ENCODE data around the gene HCAR1.
A peak's percentile ranks its signal among the peaks of the same experiment; 100 is the strongest.
"Not testable (repeated sequence)": the region's sequence is repeated elsewhere in the genome, so short reads cannot be mapped to it uniquely, and the experiment has no call there.

HCAR1 gene, protein sequence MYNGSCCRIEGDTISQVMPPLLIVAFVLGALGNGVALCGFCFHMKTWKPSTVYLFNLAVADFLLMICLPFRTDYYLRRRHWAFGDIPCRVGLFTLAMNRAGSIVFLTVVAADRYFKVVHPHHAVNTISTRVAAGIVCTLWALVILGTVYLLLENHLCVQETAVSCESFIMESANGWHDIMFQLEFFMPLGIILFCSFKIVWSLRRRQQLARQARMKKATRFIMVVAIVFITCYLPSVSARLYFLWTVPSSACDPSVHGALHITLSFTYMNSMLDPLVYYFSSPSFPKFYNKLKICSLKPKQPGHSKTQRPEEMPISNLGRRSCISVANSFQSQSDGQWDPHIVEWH

DNA sequence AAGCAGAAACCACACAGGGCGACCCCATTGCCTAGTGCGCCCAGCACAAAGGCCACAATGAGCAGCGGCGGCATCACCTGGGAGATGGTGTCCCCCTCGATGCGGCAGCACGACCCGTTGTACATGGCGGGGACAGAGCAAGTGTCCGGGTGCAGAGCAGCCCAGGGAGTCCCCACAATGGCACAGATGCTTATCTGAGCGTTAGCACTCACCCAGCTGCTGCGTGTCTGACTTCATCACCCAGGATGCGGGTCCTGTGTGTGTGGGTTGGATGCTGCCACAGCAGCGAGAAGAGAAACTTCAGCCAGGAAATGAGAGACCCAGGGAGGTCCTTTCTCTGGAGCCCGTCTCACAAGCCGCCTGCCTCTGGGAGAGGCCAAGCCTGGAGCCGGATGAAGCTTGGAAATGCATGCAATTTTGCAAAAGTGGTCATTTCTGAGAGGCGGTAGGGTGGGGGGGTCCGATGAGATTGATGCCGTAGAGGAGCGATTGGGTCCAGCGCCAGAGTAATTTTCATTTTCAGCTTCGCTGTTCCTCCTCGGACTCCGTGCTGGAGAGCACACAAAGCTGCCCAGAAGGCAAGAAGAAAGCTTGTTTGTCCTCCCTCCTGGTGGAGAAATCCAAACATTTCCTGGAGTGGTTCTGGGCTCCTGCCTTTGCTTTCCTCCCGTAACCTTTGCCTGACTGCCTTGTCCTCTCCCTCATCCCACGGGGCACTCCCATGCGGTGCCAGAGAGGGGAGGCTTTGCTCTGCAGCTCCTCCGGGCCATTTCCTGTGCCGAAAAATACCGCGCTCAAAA, at the start of gene HCAR1:
Gene HCAR1 (minus strand): TSS at position 630 of the 800 bp plus-strand sequence. CDS start 505 bp downstream, at position 125.
- Histone ChIP-seq H3K4me3 (ENCODE audit: low read length) (no peak within 1 kb of the TSS), H3K27me3 (ENCODE audit: control insufficient read depth, insufficient read depth, low read length) (no peaks in the 10 kb centered on the region), H3K27ac (ENCODE audit: low read length) (no peak within 1 kb of the TSS), H3K4me1 (ENCODE audit: control insufficient read depth, insufficient read depth, low read length) (no peaks in the 10 kb centered on the region), H3K36me3 (ENCODE audit: control insufficient read depth, insufficient read depth, low read length) (no peaks in the 10 kb centered on the region), H3K9me3 (ENCODE audit: control insufficient read depth, insufficient read depth, low read length) (no peaks in the 10 kb centered on the region)
- DNase-seq (ENCODE audit: low read depth, low spot score) = no peak
- no CpG with 5 or more reads among the region's 32 CpGs for WGBS (ENCODE audit: insufficient coverage, insufficient read length)

DNA sequence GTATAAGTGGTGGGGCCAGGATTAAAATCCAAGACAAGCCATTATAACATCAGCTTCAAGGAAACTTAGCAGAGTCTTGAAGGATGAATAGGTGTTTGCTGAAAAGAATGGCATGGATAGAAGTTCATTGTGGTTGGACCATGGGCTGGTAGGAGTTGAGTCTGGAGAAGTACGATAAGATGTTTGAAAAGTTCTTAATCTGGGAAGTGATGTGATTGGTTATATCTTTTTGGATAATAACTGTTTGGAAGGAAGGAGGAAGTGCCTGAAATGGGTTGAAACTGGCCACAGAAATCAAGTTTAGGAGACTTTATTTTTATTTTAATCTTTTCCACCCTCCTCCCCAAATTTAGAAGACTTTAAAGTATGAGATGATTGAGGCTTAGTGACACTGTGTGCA, 26.9 kb upstream of the HCAR1 start:
- peaks cover 10% of the 10 kb centered on the region; the same call in 1 of the 2 replicates for H3K36me3 ChIP-seq (ENCODE audit: control insufficient read depth, insufficient read depth, low read length)
- H3K27ac ChIP-seq (ENCODE audit: low read length) = no peak overlapping the region
- DNase-seq (ENCODE audit: low read depth, low spot score) = no peak
- H3K27me3 ChIP-seq (ENCODE audit: control insufficient read depth, insufficient read depth, low read length) = no peaks in the 10 kb centered on the region
- no peaks in the 10 kb centered on the region for H3K4me1 ChIP-seq (ENCODE audit: control insufficient read depth, insufficient read depth, low read length)
- WGBS (ENCODE audit: insufficient coverage, insufficient read length) = no CpG with 5 or more reads among the region's 1 CpG
- no peak overlapping the region for H3K4me3 ChIP-seq (ENCODE audit: low read length)
- H3K9me3 ChIP-seq (ENCODE audit: control insufficient read depth, insufficient read depth, low read length) = no peaks in the 10 kb centered on the region

- Histone ChIP-seq H3K4me3 (ENCODE audit: low read length) (no peak overlapping the region), H3K36me3 (ENCODE audit: control insufficient read depth, insufficient read depth, low read length) (peaks cover 10% of the 10 kb centered on the region; the same call in 1 of the 2 replicates), H3K9me3 (ENCODE audit: control insufficient read depth, insufficient read depth, low read length) (no peaks in the 10 kb centered on the region), H3K4me1 (ENCODE audit: control insufficient read depth, insufficient read depth, low read length) (no peaks in the 10 kb centered on the region), H3K27me3 (ENCODE audit: control insufficient read depth, insufficient read depth, low read length) (no peaks in the 10 kb centered on the region), H3K27ac (ENCODE audit: low read length) (no peak overlapping the region)
- DNase-seq (ENCODE audit: low read depth, low spot score) = no peak
- no CpG with 5 or more reads among the region's 1 CpG for WGBS (ENCODE audit: insufficient coverage, insufficient read length)
Observed at GRCh38 chr12:122754790-122755189, 24.1 kb upstream of the HCAR1 start.

DNA sequence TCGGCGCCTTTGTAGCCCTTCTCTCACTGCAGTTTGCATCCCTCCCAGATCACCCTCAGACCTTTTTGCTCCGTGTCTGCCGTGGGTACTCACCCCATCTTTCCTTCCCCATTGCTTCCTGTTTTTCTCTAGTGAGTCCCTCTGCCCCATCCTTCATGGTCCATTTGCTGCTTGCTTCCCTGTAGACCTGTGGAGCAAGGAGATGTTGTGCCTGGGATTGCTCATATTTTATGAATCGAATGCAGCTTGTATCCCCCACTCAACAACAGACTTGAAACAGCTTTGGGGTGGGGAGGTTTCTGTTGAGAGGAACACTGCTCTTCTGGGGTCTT, 22.6 kb upstream of the HCAR1 start:
- no peak for DNase-seq (ENCODE audit: low read depth, low spot score)
- Histone ChIP-seq H3K4me3 (ENCODE audit: low read length) (peak overlapping the region; percentile 74), H3K27me3 (ENCODE audit: control insufficient read depth, insufficient read depth, low read length) (no peaks in the 10 kb centered on the region), H3K27ac (ENCODE audit: low read length) (no peak overlapping the region), H3K4me1 (ENCODE audit: control insufficient read depth, insufficient read depth, low read length) (no peaks in the 10 kb centered on the region), H3K9me3 (ENCODE audit: control insufficient read depth, insufficient read depth, low read length) (no peaks in the 10 kb centered on the region), H3K36me3 (ENCODE audit: control insufficient read depth, insufficient read depth, low read length) (peaks cover 6% of the 10 kb centered on the region; the same call in 1 of the 2 replicates)
- WGBS (ENCODE audit: insufficient coverage, insufficient read length) = no CpG with 5 or more reads among the region's 5 CpGs

- no peaks in the 10 kb centered on the region for H3K4me1 ChIP-seq (ENCODE audit: control insufficient read depth, insufficient read depth, low read length)
- peak; percentile 98 for DNase-seq (ENCODE audit: low read depth, low spot score)
- H3K9me3 ChIP-seq (ENCODE audit: control insufficient read depth, insufficient read depth, low read length) = no peaks in the 10 kb centered on the region
- H3K27me3 ChIP-seq (ENCODE audit: control insufficient read depth, insufficient read depth, low read length) = no peaks in the 10 kb centered on the region
- H3K36me3 ChIP-seq (ENCODE audit: control insufficient read depth, insufficient read depth, low read length) = peaks cover 6% of the 10 kb centered on the region; the same call in 1 of the 2 replicates
- no CpG with 5 or more reads among the region's 73 CpGs for WGBS (ENCODE audit: insufficient coverage, insufficient read length)
- H3K27ac ChIP-seq (ENCODE audit: low read length) = no peak within 1 kb of the TSS
- H3K4me3 ChIP-seq (ENCODE audit: low read length) = peak within 1 kb of the TSS; percentile 74
Observed at GRCh38 chr12:122752464-122753318, 22.0 kb upstream of the HCAR1 start, which contains the start of gene DENR. DENR (plus strand) TSS chr12:122752824; CDS start chr12:122753702, 878 bp downstream.

DNA sequence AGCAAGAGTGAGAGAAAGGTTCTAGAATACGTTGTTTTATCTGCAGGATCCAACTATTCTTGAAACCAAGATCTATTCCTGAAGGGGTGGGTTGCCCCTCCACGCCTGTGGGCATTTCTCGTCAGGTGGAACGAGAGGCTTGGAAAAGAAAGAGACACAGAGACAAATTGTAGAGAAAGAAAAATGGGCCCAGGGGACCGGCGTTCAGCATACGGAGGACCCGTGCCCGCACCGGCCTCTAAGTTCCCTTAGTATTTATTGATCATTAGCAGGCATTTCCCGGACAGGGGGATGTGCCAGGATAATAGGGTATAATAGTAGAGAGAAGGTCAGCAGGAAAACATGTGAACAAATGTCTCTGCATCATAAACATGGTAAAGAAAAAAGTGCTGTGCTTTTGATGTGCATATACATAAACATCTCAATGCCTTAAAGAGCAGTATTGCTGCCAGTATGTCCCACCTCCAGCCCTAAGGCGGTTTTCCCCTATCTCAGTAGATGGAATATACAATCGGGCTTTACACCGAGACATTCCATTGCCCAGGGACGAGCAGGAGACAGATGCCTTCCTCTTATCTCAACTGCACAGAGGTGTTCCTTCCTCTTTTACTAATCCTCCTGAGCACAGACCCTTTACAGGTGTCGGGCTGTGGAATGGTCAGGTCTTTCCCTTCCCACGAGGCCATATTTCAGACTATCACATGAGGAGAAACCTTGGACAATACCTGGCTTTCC, 20.3 kb upstream of the HCAR1 start:
- H3K36me3 ChIP-seq (ENCODE audit: control insufficient read depth, insufficient read depth, low read length); H3K27ac ChIP-seq (ENCODE audit: low read length); H3K9me3 ChIP-seq (ENCODE audit: control insufficient read depth, insufficient read depth, low read length); H3K4me3 ChIP-seq (ENCODE audit: low read length); DNase-seq (ENCODE audit: low read depth, low spot score); H3K4me1 ChIP-seq (ENCODE audit: control insufficient read depth, insufficient read depth, low read length); H3K27me3 ChIP-seq (ENCODE audit: control insufficient read depth, insufficient read depth, low read length): not testable (repeated sequence)
- no CpG with 5 or more reads among the region's 17 CpGs for WGBS (ENCODE audit: insufficient coverage, insufficient read length)

DNA sequence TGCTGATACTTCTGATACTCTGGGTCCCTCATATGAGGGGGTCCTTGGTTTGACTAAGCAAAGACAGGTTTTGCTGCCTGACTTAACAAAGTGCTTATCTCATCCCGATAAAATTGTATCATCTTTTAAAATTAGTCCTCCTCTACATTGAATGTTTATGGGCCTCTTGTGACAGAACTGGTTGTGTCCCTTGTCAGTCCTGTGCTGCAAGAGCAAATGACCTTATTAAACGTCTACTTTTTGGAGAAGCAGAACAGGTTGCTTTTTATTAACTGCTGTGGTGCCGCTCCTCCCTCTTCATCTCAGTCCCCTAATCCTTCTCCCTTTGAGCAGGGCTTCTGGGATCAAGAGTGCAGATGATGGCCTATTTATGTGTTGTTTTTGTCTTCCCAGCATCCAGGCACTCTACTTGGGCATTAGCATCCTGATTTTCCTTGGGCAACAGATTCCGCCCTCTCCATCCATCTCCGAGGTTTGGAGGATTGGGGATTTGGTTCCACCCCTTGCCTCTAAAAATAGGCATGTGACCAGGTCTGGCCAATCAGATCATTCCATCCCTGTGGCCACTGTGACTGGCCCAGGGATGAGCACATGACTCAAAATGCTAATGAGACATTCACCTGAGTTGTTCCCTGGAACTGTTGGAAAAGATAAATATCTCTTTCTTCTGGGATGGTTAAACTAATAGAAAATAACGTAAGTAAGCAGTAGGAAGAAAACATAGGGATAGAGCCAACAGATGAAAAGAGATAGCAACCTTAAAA, 19.1 kb upstream of the HCAR1 start:
- WGBS (ENCODE audit: insufficient coverage, insufficient read length) = no CpG with 5 or more reads among the region's 6 CpGs
- Histone ChIP-seq H3K27ac (ENCODE audit: low read length) (no peak overlapping the region), H3K36me3 (ENCODE audit: control insufficient read depth, insufficient read depth, low read length) (peaks cover 3% of the 10 kb centered on the region; the same call in 1 of the 2 replicates), H3K27me3 (ENCODE audit: control insufficient read depth, insufficient read depth, low read length) (no peaks in the 10 kb centered on the region), H3K4me3 (ENCODE audit: low read length) (no peak overlapping the region), H3K4me1 (ENCODE audit: control insufficient read depth, insufficient read depth, low read length) (no peaks in the 10 kb centered on the region), H3K9me3 (ENCODE audit: control insufficient read depth, insufficient read depth, low read length) (no peaks in the 10 kb centered on the region)
- DNase-seq (ENCODE audit: low read depth, low spot score) = no peak

- Histone ChIP-seq H3K36me3 (ENCODE audit: control insufficient read depth, insufficient read depth, low read length) (no peaks in the 10 kb centered on the region), H3K27ac (ENCODE audit: low read length) (no peak overlapping the region), H3K9me3 (ENCODE audit: control insufficient read depth, insufficient read depth, low read length) (no peaks in the 10 kb centered on the region), H3K4me1 (ENCODE audit: control insufficient read depth, insufficient read depth, low read length) (no peaks in the 10 kb centered on the region; the same call in 1 of the 2 replicates), H3K4me3 (ENCODE audit: low read length) (no peak overlapping the region), H3K27me3 (ENCODE audit: control insufficient read depth, insufficient read depth, low read length) (no peaks in the 10 kb centered on the region)
- WGBS (ENCODE audit: insufficient coverage, insufficient read length) = 100% methylated on average over 2 of the region's 9 CpGs
- no peak for DNase-seq (ENCODE audit: low read depth, low spot score)
Observed at GRCh38 chr12:122747224-122748135, 16.8 kb upstream of the HCAR1 start.
